HepG2 (cell line): ENCODE data around the gene AUNIP. TPM values are rescaled to one million over a fixed set of nuclear protein-coding genes. Genes with fewer than 3 reads are reported as not detected.
A peak's percentile ranks its signal among the peaks of the same experiment; 100 is the strongest.

Experiments used
- MAFK ChIP-seq, 2 experiments: IDR thresholded peaks in 1 of 2; conservative IDR thresholded peaks in 1 of 2; 2 replicates each; pipeline ENCODE4 v1.6.1; 2011; ENCODE audit warnings: improper control_type of control experiment in 2 of 2, low read length in 2 of 2
- NFE2 ChIP-seq: sonication (generic); formaldehyde crosslinking; IDR thresholded peaks from 2 replicates; pipeline ENCODE4 v1.4.0; 2020; ENCODE audit warnings: missing genetic modification reagents
- NFKB2 ChIP-seq: sonication (generic); formaldehyde crosslinking; IDR thresholded peaks from 2 replicates; pipeline ENCODE4 v1.4.0; 2020; ENCODE audit warnings: missing genetic modification reagents, borderline replicate concordance
- POLR2AphosphoS5 ChIP-seq: IDR thresholded peaks from 2 replicates; pipeline ENCODE4 v1.6.1; 2012; ENCODE audit warnings: low read depth, low read length
- RFXAP ChIP-seq: sonication (generic); formaldehyde crosslinking; IDR thresholded peaks from 2 replicates; pipeline ENCODE4 v1.4.0; 2020; ENCODE audit warnings: missing genetic modification reagents, borderline replicate concordance
- SP4 ChIP-seq: sonication (generic); formaldehyde crosslinking; IDR thresholded peaks from 2 replicates; pipeline ENCODE4 v1.8.1; 2023; ENCODE audit warnings: mild to moderate bottlenecking, missing genetic modification reagents
- SP5 ChIP-seq: IDR thresholded peaks from 2 replicates; pipeline ENCODE4 v1.6.1; 2016; ENCODE audit warnings: low read depth, borderline replicate concordance
- THAP11 ChIP-seq: IDR thresholded peaks from 2 replicates; pipeline ENCODE4 v1.6.1; 2016; ENCODE audit warnings: missing biosample characterization, missing genetic modification reagents
- ZBTB7B ChIP-seq: sonication (generic); formaldehyde crosslinking; IDR thresholded peaks from 2 replicates; pipeline ENCODE4 v1.4.0; 2020; ENCODE audit warnings: missing genetic modification reagents
- ZFX ChIP-seq: sonication (generic); formaldehyde crosslinking; IDR thresholded peaks from 2 replicates; pipeline ENCODE4 v1.4.0; 2020; ENCODE audit warnings: mild to moderate bottlenecking, low read depth, missing genetic modification reagents, moderate library complexity
- ZNF253 ChIP-seq: sonication (generic); formaldehyde crosslinking; IDR thresholded peaks from 2 replicates; pipeline ENCODE4 v1.8.0; 2022; ENCODE audit warnings: mild to moderate bottlenecking, missing genetic modification reagents, borderline replicate concordance
- ZNF432 ChIP-seq: sonication (generic); formaldehyde crosslinking; IDR thresholded peaks from 2 replicates; pipeline ENCODE4 v1.5.0; 2020; ENCODE audit warnings: missing genetic modification reagents, mild to moderate bottlenecking, borderline replicate concordance
- ZNF563 ChIP-seq: sonication (generic); formaldehyde crosslinking; IDR thresholded peaks from 2 replicates; pipeline ENCODE4 v1.8.0; 2022; ENCODE audit warnings: mild to moderate bottlenecking, moderate library complexity, missing genetic modification reagents
- ZNF569 ChIP-seq: sonication (generic); formaldehyde crosslinking; IDR thresholded peaks from 2 replicates; pipeline ENCODE4 v1.5.0; 2020; ENCODE audit warnings: mild to moderate bottlenecking, missing genetic modification reagents, moderate library complexity, borderline replicate concordance
- ZNF776 ChIP-seq: sonication (generic); formaldehyde crosslinking; IDR thresholded peaks from 2 replicates; pipeline ENCODE4 v1.4.0; 2020; ENCODE audit warnings: mild to moderate bottlenecking, missing genetic modification reagents
- polyA plus RNA-seq, 8 experiments: library from polyadenylated mRNA; depleted of rRNA in 3 of 8; stranded (reverse) in 7 of 8; unstranded in 1 of 8; fragments of >200 nt; fragmentation: Illumina TruSeq in 4 of 8; extraction: Trizol in 4 of 8; gene quantifications; 2 replicates each; pipeline versions ENCODE4 v1.2.1 to v1.2.3, GENCODE V29; 2011 to 2016; ENCODE audit warnings: low read depth in 4 of 8, missing spikeins in 1 of 8, mixed read lengths in 1 of 8; ENCODE audit not compliant: insufficient read depth in 1 of 8
- total RNA-seq, 5 experiments: library from RNA; depleted of rRNA; stranded (reverse); fragments of >200 nt; fragmentation: Illumina TruSeq; extraction: Trizol; gene quantifications; 2 replicates each; pipeline ENCODE4 v1.2.3, GENCODE V29; 2016; ENCODE audit warnings: low read depth in 1 of 5
- TF ChIP-seq, protein P1 (sequence below): sonication (generic); formaldehyde crosslinking; IDR thresholded peaks from 2 replicates; pipeline ENCODE4 v1.4.0; 2020; ENCODE audit warnings: missing genetic modification reagents, borderline replicate concordance
- TF ChIP-seq, protein P2 (sequence below): IDR thresholded peaks from 2 replicates; pipeline ENCODE4 v1.6.1; 2016; ENCODE audit warnings: low read depth, missing genetic modification reagents, missing compliant biosample characterization
- TF ChIP-seq, protein P3 (sequence below): sonication (generic); formaldehyde crosslinking; IDR thresholded peaks from 2 replicates; pipeline ENCODE4 v1.5.0; 2020; ENCODE audit warnings: missing genetic modification reagents, mild to moderate bottlenecking, borderline replicate concordance

AUNIP gene
- total and polyA plus RNA-seq, 2 of the 13 experiments (the other 11 are each of a cell fraction or from before 2014, with no cell fraction given), result 3.8 to 12.3 TPM

DNA sequence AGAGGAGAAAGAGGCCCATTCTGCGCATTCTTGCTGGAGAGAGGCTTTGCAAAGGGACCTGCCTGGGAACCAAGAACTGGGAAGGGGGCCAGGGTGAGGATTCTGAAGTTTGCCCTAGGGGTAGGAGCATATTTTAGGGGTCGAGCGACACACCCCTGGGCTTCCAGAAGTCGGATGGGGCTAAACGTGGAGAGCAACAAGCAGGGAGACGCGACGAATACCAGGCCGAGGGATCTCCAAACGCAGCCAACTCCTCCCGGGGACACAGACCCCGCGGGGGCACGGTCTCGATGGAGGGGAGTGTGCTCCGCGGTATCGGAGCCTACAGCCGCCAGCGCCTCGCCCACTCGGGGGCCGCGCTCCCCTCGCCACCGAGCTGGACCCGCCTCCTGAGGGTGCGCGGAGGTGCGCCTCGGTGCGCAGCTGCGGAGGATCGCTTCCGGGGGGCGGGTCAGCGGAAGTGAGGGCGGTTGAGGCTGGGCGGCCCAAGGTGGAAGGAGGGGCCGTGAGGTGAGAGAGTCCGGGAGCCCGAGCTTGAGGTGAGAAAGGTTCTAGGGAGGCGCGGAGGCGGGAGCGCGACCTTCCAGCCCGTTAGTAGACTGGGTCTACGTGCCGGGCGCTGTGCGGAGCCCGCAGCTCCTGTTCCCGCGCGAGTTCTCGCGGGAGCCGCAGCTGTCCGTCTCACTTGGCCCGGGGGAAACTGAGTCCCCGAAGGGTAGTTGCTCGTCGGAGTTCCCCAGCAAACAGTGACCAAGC is 39.6 kb downstream of the AUNIP start, which contains the start of gene MTFR1L (continued):
- TF ChIP-seq, protein P1, sequence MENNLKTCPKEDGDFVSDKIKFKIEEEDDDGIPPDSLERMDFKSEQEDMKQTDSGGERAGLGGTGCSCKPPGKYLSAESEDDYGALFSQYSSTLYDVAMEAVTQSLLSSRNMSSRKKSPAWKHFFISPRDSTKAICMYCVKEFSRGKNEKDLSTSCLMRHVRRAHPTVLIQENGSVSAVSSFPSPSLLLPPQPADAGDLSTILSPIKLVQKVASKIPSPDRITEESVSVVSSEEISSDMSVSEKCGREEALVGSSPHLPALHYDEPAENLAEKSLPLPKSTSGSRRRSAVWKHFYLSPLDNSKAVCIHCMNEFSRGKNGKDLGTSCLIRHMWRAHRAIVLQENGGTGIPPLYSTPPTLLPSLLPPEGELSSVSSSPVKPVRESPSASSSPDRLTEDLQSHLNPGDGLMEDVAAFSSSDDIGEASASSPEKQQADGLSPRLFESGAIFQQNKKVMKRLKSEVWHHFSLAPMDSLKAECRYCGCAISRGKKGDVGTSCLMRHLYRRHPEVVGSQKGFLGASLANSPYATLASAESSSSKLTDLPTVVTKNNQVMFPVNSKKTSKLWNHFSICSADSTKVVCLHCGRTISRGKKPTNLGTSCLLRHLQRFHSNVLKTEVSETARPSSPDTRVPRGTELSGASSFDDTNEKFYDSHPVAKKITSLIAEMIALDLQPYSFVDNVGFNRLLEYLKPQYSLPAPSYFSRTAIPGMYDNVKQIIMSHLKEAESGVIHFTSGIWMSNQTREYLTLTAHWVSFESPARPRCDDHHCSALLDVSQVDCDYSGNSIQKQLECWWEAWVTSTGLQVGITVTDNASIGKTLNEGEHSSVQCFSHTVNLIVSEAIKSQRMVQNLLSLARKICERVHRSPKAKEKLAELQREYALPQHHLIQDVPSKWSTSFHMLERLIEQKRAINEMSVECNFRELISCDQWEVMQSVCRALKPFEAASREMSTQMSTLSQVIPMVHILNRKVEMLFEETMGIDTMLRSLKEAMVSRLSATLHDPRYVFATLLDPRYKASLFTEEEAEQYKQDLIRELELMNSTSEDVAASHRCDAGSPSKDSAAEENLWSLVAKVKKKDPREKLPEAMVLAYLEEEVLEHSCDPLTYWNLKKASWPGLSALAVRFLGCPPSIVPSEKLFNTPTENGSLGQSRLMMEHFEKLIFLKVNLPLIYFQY (CRISPR knock-in tag), result 0 out of 2 replicates have a peak, but pooled peaks have one; percentile 24
- TF ChIP-seq MAFK (conservative IDR thresholded peaks at IDR 0.05 in 1 of 2, IDR thresholded peaks at IDR 0.05 in 1 of 2; ENCODE audit: low read length in 2 of 2) (no peak), NFKB2 (CRISPR knock-in tag) (no peak; the same call in 1 of the 2 replicates), ZBTB7B (CRISPR knock-in tag) (peak; percentile 67), ZFX (peak; percentile 81), ZNF569 (CRISPR knock-in tag) (0 out of 2 replicates have a peak, but pooled peaks have one; percentile 20), ZNF776 (peak; percentile 75; the same call in 1 of the 2 replicates), ZNF563 (CRISPR knock-in tag) (peak; percentile 51; the same call in 1 of the 2 replicates), NFE2 (CRISPR knock-in tag) (no peak), THAP11 (CRISPR knock-in tag) (peak; percentile 93), ZNF253 (CRISPR knock-in tag) (no peak), ZNF432 (CRISPR knock-in tag) (no peak), SP5 (peak; percentile 93), POLR2AphosphoS5 (peak; percentile 86), RFXAP (CRISPR knock-in tag) (no peak), SP4 (CRISPR knock-in tag) (peak; percentile 84)
- TF ChIP-seq, protein P2, sequence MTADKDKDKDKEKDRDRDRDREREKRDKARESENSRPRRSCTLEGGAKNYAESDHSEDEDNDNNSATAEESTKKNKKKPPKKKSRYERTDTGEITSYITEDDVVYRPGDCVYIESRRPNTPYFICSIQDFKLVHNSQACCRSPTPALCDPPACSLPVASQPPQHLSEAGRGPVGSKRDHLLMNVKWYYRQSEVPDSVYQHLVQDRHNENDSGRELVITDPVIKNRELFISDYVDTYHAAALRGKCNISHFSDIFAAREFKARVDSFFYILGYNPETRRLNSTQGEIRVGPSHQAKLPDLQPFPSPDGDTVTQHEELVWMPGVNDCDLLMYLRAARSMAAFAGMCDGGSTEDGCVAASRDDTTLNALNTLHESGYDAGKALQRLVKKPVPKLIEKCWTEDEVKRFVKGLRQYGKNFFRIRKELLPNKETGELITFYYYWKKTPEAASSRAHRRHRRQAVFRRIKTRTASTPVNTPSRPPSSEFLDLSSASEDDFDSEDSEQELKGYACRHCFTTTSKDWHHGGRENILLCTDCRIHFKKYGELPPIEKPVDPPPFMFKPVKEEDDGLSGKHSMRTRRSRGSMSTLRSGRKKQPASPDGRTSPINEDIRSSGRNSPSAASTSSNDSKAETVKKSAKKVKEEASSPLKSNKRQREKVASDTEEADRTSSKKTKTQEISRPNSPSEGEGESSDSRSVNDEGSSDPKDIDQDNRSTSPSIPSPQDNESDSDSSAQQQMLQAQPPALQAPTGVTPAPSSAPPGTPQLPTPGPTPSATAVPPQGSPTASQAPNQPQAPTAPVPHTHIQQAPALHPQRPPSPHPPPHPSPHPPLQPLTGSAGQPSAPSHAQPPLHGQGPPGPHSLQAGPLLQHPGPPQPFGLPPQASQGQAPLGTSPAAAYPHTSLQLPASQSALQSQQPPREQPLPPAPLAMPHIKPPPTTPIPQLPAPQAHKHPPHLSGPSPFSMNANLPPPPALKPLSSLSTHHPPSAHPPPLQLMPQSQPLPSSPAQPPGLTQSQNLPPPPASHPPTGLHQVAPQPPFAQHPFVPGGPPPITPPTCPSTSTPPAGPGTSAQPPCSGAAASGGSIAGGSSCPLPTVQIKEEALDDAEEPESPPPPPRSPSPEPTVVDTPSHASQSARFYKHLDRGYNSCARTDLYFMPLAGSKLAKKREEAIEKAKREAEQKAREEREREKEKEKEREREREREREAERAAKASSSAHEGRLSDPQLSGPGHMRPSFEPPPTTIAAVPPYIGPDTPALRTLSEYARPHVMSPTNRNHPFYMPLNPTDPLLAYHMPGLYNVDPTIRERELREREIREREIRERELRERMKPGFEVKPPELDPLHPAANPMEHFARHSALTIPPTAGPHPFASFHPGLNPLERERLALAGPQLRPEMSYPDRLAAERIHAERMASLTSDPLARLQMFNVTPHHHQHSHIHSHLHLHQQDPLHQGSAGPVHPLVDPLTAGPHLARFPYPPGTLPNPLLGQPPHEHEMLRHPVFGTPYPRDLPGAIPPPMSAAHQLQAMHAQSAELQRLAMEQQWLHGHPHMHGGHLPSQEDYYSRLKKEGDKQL (CRISPR knock-in tag), result no peak
- TF ChIP-seq, protein P3, sequence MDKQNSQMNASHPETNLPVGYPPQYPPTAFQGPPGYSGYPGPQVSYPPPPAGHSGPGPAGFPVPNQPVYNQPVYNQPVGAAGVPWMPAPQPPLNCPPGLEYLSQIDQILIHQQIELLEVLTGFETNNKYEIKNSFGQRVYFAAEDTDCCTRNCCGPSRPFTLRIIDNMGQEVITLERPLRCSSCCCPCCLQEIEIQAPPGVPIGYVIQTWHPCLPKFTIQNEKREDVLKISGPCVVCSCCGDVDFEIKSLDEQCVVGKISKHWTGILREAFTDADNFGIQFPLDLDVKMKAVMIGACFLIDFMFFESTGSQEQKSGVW (CRISPR knock-in tag), result 0 out of 2 replicates have a peak, but pooled peaks have one; percentile 44
